Osteocyte (in vitro differentiated cells): Measurements from ENCODE around the gene NPTX1. TPM values are rescaled to one million over a fixed set of nuclear protein-coding genes. Genes with fewer than 3 reads are reported as not detected.
A peak's percentile ranks its signal among the peaks of the same experiment; 100 is the strongest.

Source experiments
- DNase-seq: peaks from one replicate; pipeline ENCODE4 v3.0.0; 2021; ENCODE audit warnings: mixed read lengths; ENCODE audit not compliant: unreplicated experiment; ENCODE audit errors: extremely low spot score
- H3K27ac Mint-ChIP-seq: one replicate; pipeline ENCODE4 v1.8.0; 2021; ENCODE audit warnings: mild to moderate bottlenecking, mixed read lengths; ENCODE audit not compliant: unreplicated experiment
- H3K27me3 Mint-ChIP-seq: one replicate; pipeline ENCODE4 v1.8.0; 2021; ENCODE audit warnings: mixed read lengths; ENCODE audit not compliant: unreplicated experiment
- H3K36me3 Mint-ChIP-seq: one replicate; pipeline ENCODE4 v1.8.0; 2021; ENCODE audit warnings: mixed read lengths; ENCODE audit not compliant: unreplicated experiment
- H3K4me1 Mint-ChIP-seq: one replicate; pipeline ENCODE4 v1.8.0; 2021; ENCODE audit warnings: mixed read lengths; ENCODE audit not compliant: unreplicated experiment
- H3K4me3 Mint-ChIP-seq: one replicate; pipeline ENCODE4 v1.8.0; 2021; ENCODE audit warnings: mild to moderate bottlenecking, moderate library complexity, mixed read lengths; ENCODE audit not compliant: unreplicated experiment
- H3K9me3 Mint-ChIP-seq: one replicate; pipeline ENCODE4 v1.8.0; 2021; ENCODE audit warnings: mixed read lengths; ENCODE audit not compliant: unreplicated experiment
- long read RNA-seq: library from polyadenylated mRNA; unstranded; transcript quantifications from one replicate; pipeline ENCODE4 v2.0.0, GENCODE V29; 2021
- total RNA-seq: library from RNA; stranded (reverse); gene quantifications from 2 replicates; pipeline ENCODE4 v1.2.1, GENCODE V29; 2021
- TF ChIP-seq, protein P1 (sequence below): fragments of 200-600 bp; sonication (generic); IDR thresholded peaks from 2 replicates; pipeline ENCODE4 v1.5.0; 2021; ENCODE audit warnings: antibody characterized with exemption, mild to moderate bottlenecking, moderate library complexity

The NPTX1 gene
- total RNA-seq = 2.8 and 3.8 TPM in 2 replicates
- long read RNA-seq = 0 reads

GRCh38 chr17:80475910-80476876 is at the start of gene NPTX1:
NPTX1 (minus strand) TSS chr17:80476607; CDS start chr17:80476446, 161 bp downstream.
- TF ChIP-seq, protein P1, sequence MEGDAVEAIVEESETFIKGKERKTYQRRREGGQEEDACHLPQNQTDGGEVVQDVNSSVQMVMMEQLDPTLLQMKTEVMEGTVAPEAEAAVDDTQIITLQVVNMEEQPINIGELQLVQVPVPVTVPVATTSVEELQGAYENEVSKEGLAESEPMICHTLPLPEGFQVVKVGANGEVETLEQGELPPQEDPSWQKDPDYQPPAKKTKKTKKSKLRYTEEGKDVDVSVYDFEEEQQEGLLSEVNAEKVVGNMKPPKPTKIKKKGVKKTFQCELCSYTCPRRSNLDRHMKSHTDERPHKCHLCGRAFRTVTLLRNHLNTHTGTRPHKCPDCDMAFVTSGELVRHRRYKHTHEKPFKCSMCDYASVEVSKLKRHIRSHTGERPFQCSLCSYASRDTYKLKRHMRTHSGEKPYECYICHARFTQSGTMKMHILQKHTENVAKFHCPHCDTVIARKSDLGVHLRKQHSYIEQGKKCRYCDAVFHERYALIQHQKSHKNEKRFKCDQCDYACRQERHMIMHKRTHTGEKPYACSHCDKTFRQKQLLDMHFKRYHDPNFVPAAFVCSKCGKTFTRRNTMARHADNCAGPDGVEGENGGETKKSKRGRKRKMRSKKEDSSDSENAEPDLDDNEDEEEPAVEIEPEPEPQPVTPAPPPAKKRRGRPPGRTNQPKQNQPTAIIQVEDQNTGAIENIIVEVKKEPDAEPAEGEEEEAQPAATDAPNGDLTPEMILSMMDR = no peak
- no peaks in the 10 kb centered on the region for H3K36me3 Mint-ChIP-seq
- peaks cover 10% of the 10 kb centered on the region for H3K4me1 Mint-ChIP-seq
- H3K4me3 Mint-ChIP-seq = peak within 1 kb of the TSS; percentile 34
- no peaks in the 10 kb centered on the region for H3K9me3 Mint-ChIP-seq
- no peak for DNase-seq
- H3K27ac Mint-ChIP-seq = no peak within 1 kb of the TSS
- H3K27me3 Mint-ChIP-seq = peaks cover 39% of the 10 kb centered on the region

DNA sequence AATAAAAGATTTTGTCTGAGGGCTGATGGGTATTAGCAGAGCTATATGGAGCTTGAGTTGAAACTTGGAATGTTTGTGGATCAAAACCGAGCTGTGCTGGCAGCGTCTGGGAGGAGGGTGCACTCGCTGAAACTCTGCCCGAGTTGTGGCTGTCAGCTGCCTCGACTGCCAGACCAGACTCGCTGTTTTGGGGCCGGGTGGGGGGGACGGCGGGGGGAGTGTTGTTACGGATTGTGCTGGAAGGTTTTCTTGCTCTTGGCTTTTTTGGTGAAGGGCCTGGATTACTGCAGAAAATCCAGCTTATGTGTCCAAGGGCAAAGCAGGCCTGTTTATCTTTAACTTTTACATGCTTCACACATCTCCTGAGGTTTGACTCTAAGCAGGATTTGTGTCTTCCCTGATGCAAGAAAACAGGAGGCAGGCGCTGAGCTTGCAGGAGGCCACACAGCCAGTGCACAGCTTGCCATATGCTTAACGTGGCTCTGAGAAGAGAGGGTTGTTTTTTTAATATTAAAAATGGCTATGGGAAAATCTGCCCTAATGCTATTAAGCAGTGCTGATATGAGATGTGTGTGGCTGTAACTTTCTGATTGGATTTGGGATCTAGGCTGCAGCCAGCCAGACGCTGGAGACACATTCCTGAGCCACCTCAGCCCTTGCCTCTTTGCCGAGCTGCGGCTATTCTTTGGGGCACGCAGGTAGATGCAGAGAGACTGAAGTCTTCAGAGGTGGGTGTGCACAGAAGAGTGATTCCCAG is 47.7 kb upstream of the NPTX1 start:
- DNase-seq = no peak
- peaks cover 14% of the 10 kb centered on the region for H3K27me3 Mint-ChIP-seq
- no peak overlapping the region for H3K27ac Mint-ChIP-seq
- H3K4me3 Mint-ChIP-seq = no peak overlapping the region
- H3K9me3 Mint-ChIP-seq = no peaks in the 10 kb centered on the region
- TF ChIP-seq, protein P1 = no peak
- H3K4me1 Mint-ChIP-seq = peaks cover 9% of the 10 kb centered on the region
- H3K36me3 Mint-ChIP-seq = no peaks in the 10 kb centered on the region

DNA sequence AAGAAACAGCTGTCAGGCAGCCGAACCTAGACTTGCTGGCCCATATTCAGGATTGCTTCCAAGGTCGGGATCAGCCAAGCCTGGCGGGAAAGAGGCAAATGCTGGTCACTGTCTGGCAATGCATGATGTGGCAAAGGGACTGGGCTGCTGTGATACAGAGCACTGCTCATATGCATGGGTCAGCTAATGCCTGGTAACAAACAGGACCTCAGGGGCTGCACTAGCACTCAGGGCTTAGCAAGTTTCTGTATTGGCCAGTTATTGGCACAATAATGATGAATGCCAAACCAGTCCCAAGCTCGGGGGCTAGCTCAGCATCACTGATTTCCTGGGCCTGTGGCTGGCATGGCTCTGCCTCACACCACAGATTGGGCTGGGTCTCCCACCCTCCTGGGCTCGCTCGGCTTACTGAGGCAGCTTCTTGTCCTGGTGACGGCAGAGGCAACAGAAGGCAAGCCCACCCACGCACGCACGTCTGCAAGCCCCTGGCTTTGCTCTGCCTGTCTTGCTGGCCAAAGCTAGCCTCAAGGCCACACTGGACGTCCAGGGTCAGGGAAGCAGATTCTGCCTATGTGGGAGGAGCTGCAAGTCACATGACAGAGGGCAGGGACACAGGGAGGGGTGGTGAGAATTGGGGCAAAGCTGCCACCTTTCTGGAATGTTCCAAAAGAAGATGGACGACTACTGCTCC is 46.8 kb upstream of the NPTX1 start:
- H3K9me3 Mint-ChIP-seq = no peaks in the 10 kb centered on the region
- TF ChIP-seq, protein P1 = no peak
- no peak overlapping the region for H3K27ac Mint-ChIP-seq
- no peak for DNase-seq
- no peak overlapping the region for H3K4me3 Mint-ChIP-seq
- peaks cover 12% of the 10 kb centered on the region for H3K27me3 Mint-ChIP-seq
- peaks cover 11% of the 10 kb centered on the region for H3K4me1 Mint-ChIP-seq
- H3K36me3 Mint-ChIP-seq = no peaks in the 10 kb centered on the region

DNA sequence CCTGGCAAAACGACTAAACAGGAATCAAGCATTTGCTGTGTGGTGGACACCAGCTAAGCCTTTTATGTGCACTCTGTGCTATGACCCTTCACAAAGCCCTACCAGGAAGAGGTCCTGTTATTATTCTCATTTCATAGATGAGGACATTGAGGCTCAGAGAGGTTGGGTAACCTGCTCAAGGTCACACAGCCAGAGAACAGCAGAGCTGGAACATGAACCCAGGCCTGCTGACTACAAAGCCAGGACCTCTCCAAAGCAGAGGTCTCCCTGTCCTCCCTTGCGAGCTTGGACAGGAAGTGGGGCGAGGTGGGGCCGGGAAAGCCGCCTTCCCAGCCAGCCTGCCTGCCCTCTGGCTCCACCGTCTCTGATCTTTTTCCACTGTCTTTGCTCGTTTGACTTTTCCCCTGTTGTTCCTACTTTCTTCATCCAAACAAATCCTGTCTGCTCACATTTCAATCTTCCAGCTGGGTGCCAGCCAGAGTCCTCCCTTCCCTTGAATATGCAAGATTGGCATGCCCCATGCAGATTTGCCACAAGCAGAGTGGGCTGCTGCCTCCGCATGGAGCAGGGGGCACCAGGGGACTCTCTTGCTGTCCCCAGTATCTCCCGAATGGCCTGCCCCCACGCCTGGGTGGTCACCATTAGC is 44.5 kb upstream of the NPTX1 start:
- no peak overlapping the region for H3K4me3 Mint-ChIP-seq
- H3K9me3 Mint-ChIP-seq = no peaks in the 10 kb centered on the region
- TF ChIP-seq, protein P1 = no peak
- no peaks in the 10 kb centered on the region for H3K36me3 Mint-ChIP-seq
- H3K27ac Mint-ChIP-seq = peak overlapping the region; percentile 1
- DNase-seq = no peak
- H3K4me1 Mint-ChIP-seq = peaks cover 11% of the 10 kb centered on the region
- peaks cover 4% of the 10 kb centered on the region for H3K27me3 Mint-ChIP-seq
